ENCODE data around the gene PCED1B. TPM values are rescaled to one million over a fixed set of nuclear protein-coding genes. Genes with fewer than 3 reads are reported as not detected.

Gene PCED1B
- total and polyA plus RNA-seq, 4 donors: 2.2 to 8.2 (median 3.8) TPM

- WGBS, 2 donors: 56 to 59% methylated on average over 5 of the region's 5 CpGs
- Histone ChIP-seq H3K36me3 (ENCODE audit: control insufficient read depth in 4 of 4, insufficient read depth in 4 of 4, low read length in 4 of 4) (no peaks in the 10 kb centered on the region), H3K4me1 (ENCODE audit: control insufficient read depth in 5 of 5, insufficient read depth in 5 of 5, low read length in 5 of 5) (peaks cover 0 to 7% (median 0%) of the 10 kb centered on the region in 5 donors), H3K27ac (ENCODE audit: low read depth in 1 of 2, low read length in 1 of 2) (no peak overlapping the region), H3K4me3 (no peak overlapping the region), H3K9ac (ENCODE audit: insufficient read depth in 1 of 2, low read length in 2 of 2) (no peak overlapping the region), H3K27me3 (ENCODE audit: control insufficient read depth in 3 of 3, insufficient read depth in 3 of 3, low read length in 2 of 3) (peaks cover 0 to 5% (median 0%) of the 10 kb centered on the region in 3 donors), H3K9me3 (ENCODE audit: control insufficient read depth in 4 of 4, insufficient read depth in 3 of 4, low read length in 3 of 4) (no peaks in the 10 kb centered on the region)
- DNase-seq (no peak), ATAC-seq (ENCODE audit: insufficient read depth, low FRiP score) (no peak)
- TF ChIP-seq CTCF (IDR thresholded peaks at IDR 0.05; ENCODE audit: control extremely low read depth, extremely low read depth): no peak
Measured at GRCh38 chr12:47071241-47071852, 8.1 kb upstream of the PCED1B start.

GRCh38 chr12:47073951-47074350 lies 5.5 kb upstream of the PCED1B start:
- Histone ChIP-seq H3K4me1 (ENCODE audit: control insufficient read depth in 5 of 5, insufficient read depth in 5 of 5, low read length in 5 of 5) (peaks cover 0 to 11% (median 0%) of the 10 kb centered on the region in 5 donors), H3K4me3 (no peak overlapping the region), H3K36me3 (ENCODE audit: control insufficient read depth in 4 of 4, insufficient read depth in 4 of 4, low read length in 4 of 4) (no peaks in the 10 kb centered on the region), H3K9ac (ENCODE audit: insufficient read depth in 1 of 2, low read length in 2 of 2) (no peak overlapping the region), H3K27ac (ENCODE audit: low read depth in 1 of 2, low read length in 1 of 2) (no peak overlapping the region), H3K9me3 (ENCODE audit: control insufficient read depth in 4 of 4, insufficient read depth in 3 of 4, low read length in 3 of 4) (no peaks in the 10 kb centered on the region), H3K27me3 (ENCODE audit: control insufficient read depth in 3 of 3, insufficient read depth in 3 of 3, low read length in 2 of 3) (peaks cover 0 to 27% (median 12%) of the 10 kb centered on the region in 3 donors)
- DNase-seq (no peak), ATAC-seq (ENCODE audit: insufficient read depth, low FRiP score) (no peak)
- TF ChIP-seq CTCF (IDR thresholded peaks at IDR 0.05; ENCODE audit: control extremely low read depth, extremely low read depth): no peak
- WGBS, 2 donors: 80 to 83% methylated on average over 3 of the region's 3 CpGs

GRCh38 chr12:47074757-47075156 lies 4.7 kb upstream of the PCED1B start:
- TF ChIP-seq CTCF (IDR thresholded peaks at IDR 0.05; ENCODE audit: control extremely low read depth, extremely low read depth): no peak
- DNase-seq (no peak), ATAC-seq (ENCODE audit: insufficient read depth, low FRiP score) (no peak)
- Histone ChIP-seq H3K4me1 (ENCODE audit: control insufficient read depth in 5 of 5, insufficient read depth in 5 of 5, low read length in 5 of 5) (peaks cover 0 to 15% (median 0%) of the 10 kb centered on the region in 5 donors), H3K27ac (ENCODE audit: low read depth in 1 of 2, low read length in 1 of 2) (no peak overlapping the region), H3K9me3 (ENCODE audit: control insufficient read depth in 4 of 4, insufficient read depth in 3 of 4, low read length in 3 of 4) (no peaks in the 10 kb centered on the region), H3K9ac (ENCODE audit: insufficient read depth in 1 of 2, low read length in 2 of 2) (no peak overlapping the region), H3K27me3 (ENCODE audit: control insufficient read depth in 3 of 3, insufficient read depth in 3 of 3, low read length in 2 of 3) (peaks cover 0 to 29% (median 12%) of the 10 kb centered on the region in 3 donors), H3K4me3 (no peak overlapping the region), H3K36me3 (ENCODE audit: control insufficient read depth in 4 of 4, insufficient read depth in 4 of 4, low read length in 4 of 4) (no peaks in the 10 kb centered on the region)
- 95 to 98% methylated on average over 2 of the region's 2 CpGs for WGBS, 2 donors

Measured in lung (tissue), 12 donors.